ENCODE results near the gene NEK7. TPM values are rescaled to one million over a fixed set of nuclear protein-coding genes. Genes with fewer than 3 reads are reported as not detected.

The NEK7 gene
- total and polyA plus RNA-seq, 7 donors, result 15.2 to 312 (median 171) TPM

DNA sequence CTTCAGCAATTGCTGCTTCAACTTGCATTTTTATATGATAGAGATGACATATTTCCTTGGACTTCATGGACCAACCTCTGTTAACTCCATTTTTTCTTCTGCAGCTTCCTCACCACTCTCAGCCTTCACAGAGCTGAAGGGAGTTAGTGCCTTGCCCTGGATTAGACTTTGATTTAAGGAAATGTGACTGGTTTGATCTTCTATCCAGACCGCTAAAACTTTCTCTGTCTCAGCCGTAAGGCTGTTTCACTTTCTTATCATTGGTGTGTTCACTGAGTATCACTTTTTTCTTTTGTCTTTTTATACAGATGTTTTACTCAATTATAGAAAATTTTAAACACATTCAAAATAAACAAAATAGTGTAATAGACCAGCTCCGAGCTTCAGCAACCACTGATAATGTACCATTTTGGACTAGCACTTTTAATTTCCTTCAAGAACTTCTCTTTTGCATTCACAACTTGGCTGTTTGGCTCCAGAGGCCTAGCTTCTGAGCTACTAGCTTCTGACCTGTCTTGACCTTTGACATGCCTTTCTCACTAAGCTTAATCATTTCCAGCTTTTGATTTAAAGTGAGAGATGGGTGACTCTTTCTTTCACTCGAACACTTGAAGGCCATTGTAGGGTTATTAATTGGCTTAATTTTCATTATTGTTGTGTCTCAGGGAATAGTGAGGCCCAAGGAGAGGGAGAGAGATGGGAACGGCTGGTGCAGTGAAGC, 9.3 kb downstream of the NEK7 start:
- intact Hi-C loops (cut with DNase I), result no loop called here
- H3K9me3 ChIP-seq, result no peaks in the 10 kb centered on the region
- H3K27me3 ChIP-seq, result no peaks in the 10 kb centered on the region
- no peak overlapping the region for H3K27ac ChIP-seq
- H3K4me3 ChIP-seq, result no peak overlapping the region
- peaks cover 0 to 60% (median 51%) of the 10 kb centered on the region in 4 donors for H3K4me1 ChIP-seq
- H3K36me3 ChIP-seq, result no peaks in the 10 kb centered on the region
- DNase-seq, result no peak
- TF ChIP-seq EP300 (IDR thresholded peaks at IDR 0.05) (no peak), POLR2A (IDR thresholded peaks at IDR 0.05) (no peak), POLR2AphosphoS5 (IDR thresholded peaks at IDR 0.05) (no peak)
- TF ChIP-seq, protein P1, sequence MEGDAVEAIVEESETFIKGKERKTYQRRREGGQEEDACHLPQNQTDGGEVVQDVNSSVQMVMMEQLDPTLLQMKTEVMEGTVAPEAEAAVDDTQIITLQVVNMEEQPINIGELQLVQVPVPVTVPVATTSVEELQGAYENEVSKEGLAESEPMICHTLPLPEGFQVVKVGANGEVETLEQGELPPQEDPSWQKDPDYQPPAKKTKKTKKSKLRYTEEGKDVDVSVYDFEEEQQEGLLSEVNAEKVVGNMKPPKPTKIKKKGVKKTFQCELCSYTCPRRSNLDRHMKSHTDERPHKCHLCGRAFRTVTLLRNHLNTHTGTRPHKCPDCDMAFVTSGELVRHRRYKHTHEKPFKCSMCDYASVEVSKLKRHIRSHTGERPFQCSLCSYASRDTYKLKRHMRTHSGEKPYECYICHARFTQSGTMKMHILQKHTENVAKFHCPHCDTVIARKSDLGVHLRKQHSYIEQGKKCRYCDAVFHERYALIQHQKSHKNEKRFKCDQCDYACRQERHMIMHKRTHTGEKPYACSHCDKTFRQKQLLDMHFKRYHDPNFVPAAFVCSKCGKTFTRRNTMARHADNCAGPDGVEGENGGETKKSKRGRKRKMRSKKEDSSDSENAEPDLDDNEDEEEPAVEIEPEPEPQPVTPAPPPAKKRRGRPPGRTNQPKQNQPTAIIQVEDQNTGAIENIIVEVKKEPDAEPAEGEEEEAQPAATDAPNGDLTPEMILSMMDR (IDR thresholded peaks at IDR 0.05), result no peak
- WGBS, 2 donors, result 65 to 69% methylated on average over 5 of the region's 5 CpGs

DNA sequence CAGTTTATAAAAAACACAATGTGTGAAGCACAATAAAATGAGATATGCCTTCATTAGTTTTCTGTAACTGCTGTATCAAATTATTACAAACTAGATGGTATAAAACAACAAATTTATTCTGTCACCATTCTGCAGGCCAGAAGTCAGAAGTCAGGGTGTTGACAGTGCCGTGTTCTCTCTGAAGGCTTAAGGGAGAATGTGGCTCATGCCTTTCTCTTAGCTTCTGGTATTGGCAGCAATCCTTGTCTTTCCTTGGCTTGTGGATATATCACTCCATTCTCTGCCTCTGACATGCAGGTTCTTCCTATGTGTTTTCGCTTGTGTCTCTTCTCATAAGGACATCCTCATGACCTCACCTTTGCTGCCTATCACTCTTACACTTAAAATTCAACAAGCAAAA, 10.1 kb downstream of the NEK7 start:
- 88 to 95% methylated on average over 2 of the region's 2 CpGs for WGBS, 2 donors
- intact Hi-C loops (cut with DNase I), result no loop called here
- H3K9me3 ChIP-seq, result no peaks in the 10 kb centered on the region
- peaks cover 0 to 64% (median 52%) of the 10 kb centered on the region in 4 donors for H3K4me1 ChIP-seq
- H3K4me3 ChIP-seq, result no peak overlapping the region
- no peak overlapping the region for H3K27ac ChIP-seq
- no peaks in the 10 kb centered on the region for H3K36me3 ChIP-seq
- TF ChIP-seq, protein P1 (IDR thresholded peaks at IDR 0.05), result no peak
- TF ChIP-seq POLR2AphosphoS5 (IDR thresholded peaks at IDR 0.05), result no peak
- TF ChIP-seq EP300 (IDR thresholded peaks at IDR 0.05), result no peak
- no peak for TF ChIP-seq POLR2A (IDR thresholded peaks at IDR 0.05)
- DNase-seq, result no peak
- H3K27me3 ChIP-seq, result no peaks in the 10 kb centered on the region

DNA sequence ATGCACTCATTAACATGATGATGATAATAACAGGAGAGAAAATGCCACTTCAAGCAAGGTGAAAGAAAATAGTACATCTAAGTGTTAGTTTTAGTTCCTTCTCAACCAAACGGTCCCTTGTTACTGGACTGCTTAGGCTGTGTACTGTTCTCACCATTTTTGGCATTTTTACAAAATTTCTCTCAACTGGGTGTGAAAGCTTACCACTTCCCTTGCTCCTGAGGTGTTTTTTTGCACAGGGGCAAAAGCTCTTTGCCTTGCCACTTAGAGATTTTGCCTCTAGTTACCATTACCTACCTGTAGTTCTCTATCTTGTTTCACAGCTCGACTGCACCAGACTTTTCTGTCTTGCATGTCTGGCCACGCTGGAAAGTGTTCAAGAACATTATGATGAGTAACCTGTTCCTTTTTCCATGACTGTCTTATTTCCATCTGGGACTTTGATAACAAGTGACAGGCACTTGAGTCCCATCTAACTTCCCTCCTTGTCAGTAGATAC, 10.7 kb downstream of the NEK7 start:
- Histone ChIP-seq H3K27ac (no peak overlapping the region), H3K27me3 (no peaks in the 10 kb centered on the region), H3K4me3 (no peak overlapping the region), H3K36me3 (no peaks in the 10 kb centered on the region), H3K4me1 (peaks cover 0 to 64% (median 49%) of the 10 kb centered on the region in 4 donors), H3K9me3 (no peaks in the 10 kb centered on the region)
- 28 to 46% methylated on average over 3 of the region's 3 CpGs for WGBS, 2 donors
- no peak for DNase-seq
- TF ChIP-seq, protein P1 (IDR thresholded peaks at IDR 0.05), result no peak
- no peak for TF ChIP-seq POLR2A (IDR thresholded peaks at IDR 0.05)
- TF ChIP-seq EP300 (IDR thresholded peaks at IDR 0.05), result no peak
- peak in 1 of 4 donors; percentile 13 for TF ChIP-seq POLR2AphosphoS5 (IDR thresholded peaks at IDR 0.05)
- intact Hi-C loops (cut with DNase I), result no loop called here

- no peaks in the 10 kb centered on the region for H3K27me3 ChIP-seq
- no peaks in the 10 kb centered on the region for H3K9me3 ChIP-seq
- no peak for TF ChIP-seq EP300 (IDR thresholded peaks at IDR 0.05)
- no peak for TF ChIP-seq POLR2A (IDR thresholded peaks at IDR 0.05)
- TF ChIP-seq, protein P1 (IDR thresholded peaks at IDR 0.05), result no peak
- TF ChIP-seq POLR2AphosphoS5 (IDR thresholded peaks at IDR 0.05), result no peak
- WGBS, 2 donors, result 58 to 63% methylated on average over 3 of the region's 3 CpGs
- peaks cover 0 to 69% (median 50%) of the 10 kb centered on the region in 4 donors for H3K4me1 ChIP-seq
- no peak for DNase-seq
- H3K36me3 ChIP-seq, result no peaks in the 10 kb centered on the region
- H3K27ac ChIP-seq, result no peak overlapping the region
- H3K4me3 ChIP-seq, result no peak overlapping the region
- intact Hi-C loops (cut with DNase I), result no loop called here
Measured at GRCh38 chr1:198168227-198168626, 11.4 kb downstream of the NEK7 start.

Data from sigmoid colon (tissue), 7 donors.